Keratinocyte (primary cell): ENCODE results near the gene SERTAD4. TPM values are rescaled to one million over a fixed set of nuclear protein-coding genes. Genes with fewer than 3 reads are reported as not detected.
"Not testable (repeated sequence)": the region's sequence is repeated elsewhere in the genome, so short reads cannot be mapped to it uniquely, and the experiment has no call there.

Experiments
- DNase-seq: peaks from one replicate; pipeline ENCODE4 v3.0.0-alpha.2; 2011; ENCODE audit warnings: low read depth, missing footprints, low spot score
- FAIRE-seq: peaks from 2 replicates; lab custom pipeline; 2011; peaks lifted over from hg19 to GRCh38; lab: Jason Lieb, UNC
- H2AFZ ChIP-seq: 2 replicates; pipeline ENCODE4 v1.6.0; 2012; ENCODE audit warnings: low read length, control low read depth, inconsistent platforms; ENCODE audit not compliant: control insufficient read depth
- H3K27ac ChIP-seq: 2 replicates; pipeline ENCODE4 v1.5.1; 2011; ENCODE audit warnings: low read length; ENCODE audit not compliant: control insufficient read depth, insufficient read depth
- H3K27me3 ChIP-seq: 3 replicates; pipeline ENCODE4 v1.6.0; 2011; ENCODE audit warnings: low read length; ENCODE audit not compliant: control insufficient read depth, insufficient read depth; ENCODE audit errors: extremely low read depth
- H3K36me3 ChIP-seq, 2 experiments: 2 replicates in 1 of 2; 3 replicates in 1 of 2; pipeline ENCODE4 v1.5.1; 2011; ENCODE audit warnings: low read length in 2 of 2, mild to moderate bottlenecking in 1 of 2; ENCODE audit not compliant: control insufficient read depth in 2 of 2, insufficient read depth in 2 of 2; ENCODE audit errors: extremely low read depth in 1 of 2
- H3K4me1 ChIP-seq: 3 replicates; pipeline ENCODE4 v1.5.1; 2011; ENCODE audit warnings: low read length; ENCODE audit not compliant: control insufficient read depth, insufficient read depth; ENCODE audit errors: extremely low read depth
- H3K4me2 ChIP-seq: 3 replicates; pipeline ENCODE4 v1.6.0; 2011; ENCODE audit warnings: low read depth, low read length; ENCODE audit not compliant: control insufficient read depth, insufficient read depth; ENCODE audit errors: extremely low read depth
- H3K4me3 ChIP-seq, 3 experiments: fragments of 200-600 bp in 1 of 3; sonication (generic) in 1 of 3; 2 replicates in 2 of 3; 3 replicates in 1 of 3; pipeline ENCODE4 v1.5.1; 2011 to 2016; ENCODE audit warnings: low read length in 3 of 3, mild to moderate bottlenecking in 3 of 3, control low read depth in 2 of 3, inconsistent platforms in 1 of 3, low read depth in 1 of 3, mixed read lengths in 1 of 3, mixed run types in 1 of 3, moderate library complexity in 1 of 3; ENCODE audit not compliant: control insufficient read depth in 2 of 3, insufficient read depth in 2 of 3; ENCODE audit errors: extremely low read depth in 1 of 3
- H3K79me2 ChIP-seq: 2 replicates; pipeline ENCODE4 v1.6.0; 2012; ENCODE audit warnings: low read length; ENCODE audit not compliant: control insufficient read depth, insufficient read depth
- H3K9ac ChIP-seq: 3 replicates; pipeline ENCODE4 v1.6.0; 2011; ENCODE audit warnings: low read length; ENCODE audit not compliant: control insufficient read depth, insufficient read depth; ENCODE audit errors: extremely low read depth
- H3K9me1 ChIP-seq: 3 replicates; pipeline ENCODE4 v1.6.0; 2011; ENCODE audit warnings: low read length; ENCODE audit not compliant: control insufficient read depth, insufficient read depth; ENCODE audit errors: extremely low read depth
- H3K9me3 ChIP-seq: 2 replicates; pipeline ENCODE4 v1.5.1; 2012; ENCODE audit warnings: low read depth, low read length; ENCODE audit not compliant: control insufficient read depth
- H4K20me1 ChIP-seq: 3 replicates; pipeline ENCODE4 v1.6.0; 2011; ENCODE audit warnings: low read length; ENCODE audit not compliant: control insufficient read depth, insufficient read depth; ENCODE audit errors: extremely low read depth
- CTCF ChIP-seq, 3 experiments: IDR thresholded peaks in 1 of 3; conservative IDR thresholded peaks in 1 of 3; optimal IDR thresholded peaks in 1 of 3; 2 replicates in 2 of 3; 3 replicates in 1 of 3; pipeline versions ENCODE3 to v1.5.1; 2011; ENCODE audit warnings: low read length in 3 of 3, mild to moderate bottlenecking in 3 of 3, moderate library complexity in 2 of 3, control low read depth in 1 of 3, inconsistent platforms in 1 of 3; ENCODE audit not compliant: insufficient read depth in 2 of 3; ENCODE audit errors: extremely low read depth in 1 of 3
- EZH2 ChIP-seq: IDR thresholded peaks from one replicate; pipeline ENCODE4 v1.6.1; 2012; ENCODE audit warnings: inconsistent platforms, mild to moderate bottlenecking, low read length, moderate library complexity
- dilution Hi-C: fragments of 300-500 bp; cut with MboI; formaldehyde crosslinking; loops from one replicate; pipeline ENCODE4 v1.7.0; 2020; ENCODE audit warnings: low sequenced_read_pairs; ENCODE audit not compliant: extremely low pct_ligation_motif_present
- polyA plus RNA-seq, 5 experiments: library from polyadenylated mRNA; depleted of rRNA in 3 of 5; stranded (reverse) in 3 of 5; stranded (forward) in 1 of 5; unstranded in 1 of 5; fragments of >200 nt; gene quantifications; 1 replicate in 1 of 5; 2 replicates in 3 of 5; 3 replicates in 1 of 5; pipeline versions ENCODE4 v1.2.1 to v1.2.3, GENCODE V29; 2011 to 2012; ENCODE audit warnings: missing spikeins in 2 of 5, low read depth in 1 of 5, low replicate concordance in 1 of 5

SERTAD4 gene
- polyA plus RNA-seq, 1 donor (not counting 4 experiments of a cell fraction or from before 2014, with no cell fraction given): 3.4 TPM

DNA sequence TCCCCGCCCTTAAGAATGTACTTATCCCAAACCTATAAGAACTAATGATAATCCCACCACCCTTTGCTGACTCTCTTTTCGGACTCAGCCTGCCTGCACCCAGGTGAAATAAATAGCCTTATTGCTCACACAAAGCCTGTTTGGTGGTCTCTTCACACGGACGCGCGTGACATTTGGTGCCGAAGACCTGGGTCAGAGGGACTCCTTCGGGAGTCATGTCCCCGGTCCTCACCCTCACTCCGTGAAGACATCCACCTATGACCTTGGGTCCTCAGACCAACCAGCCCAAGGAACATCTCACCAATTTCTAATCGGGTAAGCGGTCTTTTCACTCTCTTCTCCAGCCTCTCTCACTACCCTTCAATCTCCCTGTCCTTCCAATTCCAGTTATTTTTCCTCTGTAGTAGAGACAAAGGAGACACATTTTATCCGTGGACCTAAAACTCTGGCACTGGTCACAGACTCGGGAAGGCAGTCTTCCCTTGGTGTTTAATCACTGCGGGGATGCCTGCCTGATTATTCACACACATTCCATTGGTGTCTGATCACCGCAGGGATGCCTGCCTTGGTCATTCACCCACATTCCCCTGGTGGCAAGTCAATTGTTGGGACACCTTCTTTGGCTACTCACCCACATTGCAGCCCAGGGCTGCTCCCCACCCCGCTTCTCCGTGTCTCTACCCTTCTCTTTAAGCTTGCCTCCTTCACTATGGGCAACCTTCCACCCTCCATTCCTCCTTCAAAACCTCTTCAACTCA, 44.6 kb upstream of the SERTAD4 start:
- H3K27me3 ChIP-seq, H3K4me3 ChIP-seq, dilution Hi-C loops, H3K9me3 ChIP-seq, H3K9me1 ChIP-seq, H3K9ac ChIP-seq, H2AFZ ChIP-seq, H4K20me1 ChIP-seq, H3K79me2 ChIP-seq, H3K36me3 ChIP-seq, H3K27ac ChIP-seq: not testable (repeated sequence)
- peak in 1 of 3 experiments; percentile 6 for TF ChIP-seq CTCF (optimal IDR thresholded peaks at IDR 0.05 in 1 of 3, IDR thresholded peaks at IDR 0.05 in 1 of 3, conservative IDR thresholded peaks at IDR 0.05 in 1 of 3; ENCODE audit: extremely low read depth in 1 of 3, insufficient read depth in 2 of 3, low read length in 3 of 3)
- H3K4me2 ChIP-seq: peak overlapping the region; percentile 41
- peaks cover 11% of the 10 kb centered on the region for H3K4me1 ChIP-seq
- DNase-seq: peak; percentile 11
- peak; percentile 97 for FAIRE-seq

GRCh38 chr1:210189426-210189825, 43.2 kb upstream of the SERTAD4 start:
- Histone ChIP-seq H3K4me3 (no peak overlapping the region), H3K36me3 (no peaks in the 10 kb centered on the region), H4K20me1 (no peaks in the 10 kb centered on the region), H3K9ac (no peak overlapping the region), H3K27me3 (no peaks in the 10 kb centered on the region), H3K9me1 (no peaks in the 10 kb centered on the region), H3K4me2 (no peak overlapping the region), H3K9me3 (no peaks in the 10 kb centered on the region), H3K79me2 (no peaks in the 10 kb centered on the region), H3K4me1 (peaks cover 11% of the 10 kb centered on the region), H3K27ac (no peak overlapping the region), H2AFZ (no peak overlapping the region)
- FAIRE-seq (no peak), DNase-seq (no peak)
- TF ChIP-seq CTCF (optimal IDR thresholded peaks at IDR 0.05 in 1 of 3, IDR thresholded peaks at IDR 0.05 in 1 of 3, conservative IDR thresholded peaks at IDR 0.05 in 1 of 3; ENCODE audit: extremely low read depth in 1 of 3, insufficient read depth in 2 of 3, low read length in 3 of 3): no peak
- TF ChIP-seq EZH2: no peak
- dilution Hi-C loops: no loop called here
